Astrocyte of the cerebellum (primary cell): ENCODE results near the gene PRTN3.

Experiments
- DNase-seq: peaks from one replicate; pipeline ENCODE4 v3.0.0-alpha.2; 2011; ENCODE audit warnings: low read depth
- H3K4me3 ChIP-seq: 2 replicates; pipeline ENCODE4 v1.5.1; 2011; ENCODE audit warnings: mild to moderate bottlenecking, low read depth, low read length, moderate library complexity
- CTCF ChIP-seq: IDR thresholded peaks from 2 replicates; pipeline ENCODE4 v1.5.1; 2012; ENCODE audit warnings: low read length, low read depth, moderate library complexity, mild to moderate bottlenecking; ENCODE audit errors: missing control alignments
- in situ Hi-C: cut with HindIII; loops from 2 replicates; pipeline ENCODE4 v1.10.0; 2017; ENCODE audit warnings: low sequenced_read_pairs

PRTN3 gene

GRCh38 chr19:812747-813218 lies 28.0 kb upstream of the PRTN3 start:
- in situ Hi-C loops = no loop called here
- no peak overlapping the region for H3K4me3 ChIP-seq
- no peak for DNase-seq
- no peak for TF ChIP-seq CTCF

DNA sequence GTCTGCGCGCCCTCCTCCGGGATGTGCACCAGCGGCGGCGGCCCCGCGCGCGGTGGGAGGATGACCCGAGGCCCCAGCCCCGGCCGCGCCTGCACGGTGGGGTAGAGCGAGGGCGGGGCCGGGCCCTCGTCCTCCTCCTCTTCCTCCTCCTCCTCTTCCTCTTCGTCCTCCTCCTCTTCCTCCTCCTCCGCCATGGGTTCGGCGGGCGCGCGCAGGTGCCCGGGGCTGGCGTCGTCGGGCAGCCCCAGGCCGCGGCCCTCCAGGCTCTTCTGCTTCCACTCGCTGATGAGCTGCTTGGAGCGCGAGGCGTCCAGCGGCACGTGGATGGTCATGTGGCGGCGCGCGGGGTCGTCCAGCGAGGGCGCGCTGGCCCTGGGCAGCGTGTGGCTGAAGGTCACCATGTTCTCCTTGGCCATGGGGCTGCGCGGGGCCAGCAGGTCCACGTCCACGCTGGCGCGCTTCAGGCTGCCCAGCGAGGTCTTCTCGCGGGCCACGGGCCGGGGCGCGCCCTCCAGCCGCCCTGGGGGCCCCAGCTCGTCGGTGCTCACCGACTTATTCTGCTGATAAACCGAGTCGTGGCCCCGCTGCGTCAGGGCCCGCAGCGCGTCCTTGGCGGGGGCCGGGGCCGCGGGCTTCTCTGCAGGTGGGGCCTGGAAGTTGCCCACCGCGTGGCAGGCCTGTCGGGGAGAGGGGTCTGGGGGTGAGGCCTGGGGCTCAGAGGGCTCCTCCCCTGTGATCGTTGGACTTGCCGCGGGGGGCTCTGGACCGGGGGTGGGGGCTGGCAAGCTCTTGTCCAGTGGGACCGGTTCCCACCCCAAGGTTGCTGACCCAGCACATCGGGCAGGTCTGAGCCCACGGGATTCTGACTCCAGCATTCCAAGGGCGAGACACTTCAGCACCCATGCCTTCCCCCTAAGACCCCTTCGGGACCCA lies 27.3 kb upstream of the PRTN3 start:
- DNase-seq = no peak
- H3K4me3 ChIP-seq = no peak overlapping the region
- TF ChIP-seq CTCF = no peak
- in situ Hi-C loops = no loop called here

- in situ Hi-C loops = no loop called here
- no peak for TF ChIP-seq CTCF
- no peak overlapping the region for H3K4me3 ChIP-seq
- no peak for DNase-seq
Measured at GRCh38 chr19:814152-815078, 26.4 kb upstream of the PRTN3 start.

DNA sequence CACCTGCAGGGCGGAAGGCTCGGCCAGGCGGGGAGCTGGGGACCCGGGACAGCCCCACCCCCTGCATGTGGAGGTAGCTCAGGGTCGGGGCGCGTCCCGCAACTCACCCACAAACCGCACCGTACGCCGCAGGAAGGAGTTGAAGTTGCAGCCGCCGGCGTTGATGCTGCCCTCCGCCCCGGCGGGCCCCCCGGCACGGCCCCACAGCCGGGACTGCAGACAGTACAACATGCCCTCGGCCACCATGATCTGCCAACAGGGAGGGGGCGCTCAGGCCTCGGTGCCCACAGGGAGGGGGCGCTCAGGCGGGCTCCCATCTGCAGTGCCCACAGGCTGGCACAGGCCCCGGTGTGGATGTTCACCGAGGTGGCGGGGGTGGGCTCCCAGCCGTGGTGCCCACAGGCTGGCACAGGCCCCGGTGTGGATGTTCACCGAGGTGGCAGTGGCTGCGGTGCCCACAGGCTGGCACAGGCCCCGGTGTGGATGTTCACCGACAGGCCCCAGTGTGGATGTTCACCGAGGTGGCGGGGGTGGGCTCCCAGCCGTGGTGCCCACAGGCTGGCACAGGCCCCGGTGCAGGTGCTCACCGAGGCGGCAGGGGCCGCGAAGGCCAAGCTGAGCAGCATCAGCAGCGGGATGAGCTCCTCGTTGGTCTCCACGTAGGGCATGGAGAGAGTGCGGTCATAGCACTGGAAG lies 25.6 kb upstream of the PRTN3 start:
- DNase-seq = no peak
- no peak for TF ChIP-seq CTCF
- in situ Hi-C loops = no loop called here
- H3K4me3 ChIP-seq = no peak overlapping the region

DNA sequence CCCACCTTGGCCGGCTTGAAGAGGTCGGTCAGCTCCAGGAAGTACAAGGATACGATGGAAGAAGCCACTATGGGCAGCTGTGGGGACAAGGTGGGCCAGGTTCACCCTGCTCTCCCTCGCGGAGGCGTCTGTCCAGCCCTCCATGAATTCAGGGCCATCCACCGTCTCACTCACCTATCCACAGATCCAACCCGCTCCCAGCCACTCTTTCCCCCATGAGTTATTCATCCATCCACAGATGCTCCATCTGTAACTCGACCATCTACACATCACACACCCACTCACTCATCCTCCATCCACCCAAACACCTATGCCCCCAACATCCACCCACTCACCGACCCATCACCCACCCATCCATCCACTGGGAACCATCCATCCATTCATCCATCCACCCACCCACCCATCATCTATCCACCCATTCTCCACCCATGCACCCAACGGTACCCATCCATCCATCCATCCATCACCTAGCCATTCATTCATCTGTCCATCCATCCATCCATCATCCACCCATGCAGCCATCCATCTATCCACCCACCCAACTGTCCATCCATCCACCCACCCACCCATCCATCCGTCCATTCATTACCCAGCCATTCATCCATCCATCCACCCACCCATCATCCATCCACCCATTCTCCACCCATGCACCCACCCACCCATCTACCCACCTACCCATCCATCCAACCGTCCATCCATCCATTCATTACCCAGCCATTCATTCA lies 24.9 kb upstream of the PRTN3 start:
- in situ Hi-C loops = no loop called here
- DNase-seq = no peak
- no peak for TF ChIP-seq CTCF
- no peak overlapping the region for H3K4me3 ChIP-seq
